ENCODE data around the gene FADS6. TPM values are rescaled to one million over a fixed set of nuclear protein-coding genes. Genes with fewer than 3 reads are reported as not detected.

Gene FADS6
- polyA plus RNA-seq, 3 donors, result not detected

DNA sequence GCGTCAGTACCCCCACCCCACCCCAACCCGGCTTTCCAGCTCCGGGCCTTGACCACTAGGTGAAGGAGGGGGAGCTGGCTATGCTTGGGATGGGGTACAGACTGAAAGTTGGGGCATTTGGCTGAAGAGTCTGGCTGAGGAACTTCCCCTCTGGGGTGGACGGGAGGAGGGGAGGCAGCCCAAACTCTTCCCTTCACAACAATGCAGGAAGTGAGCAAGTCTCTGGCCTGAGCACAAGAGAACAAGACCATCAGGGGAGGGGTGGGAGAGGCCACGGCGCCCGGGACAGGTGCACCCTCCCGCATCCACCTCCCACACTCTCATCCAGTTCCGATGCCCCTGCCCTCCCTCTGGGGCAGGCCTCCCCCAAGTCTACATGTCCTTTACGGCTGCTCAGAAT lies 24.0 kb upstream of the FADS6 start:
- peaks cover 10 to 33% of the 10 kb centered on the region in 2 donors for H3K27me3 ChIP-seq (ENCODE audit: control insufficient read depth in 2 of 2, insufficient read depth in 2 of 2, low read length in 2 of 2)
- Mint-ChIP-seq H3K27me3 (ENCODE audit: low read depth in 3 of 3) (peaks cover 30 to 36% (median 36%) of the 10 kb centered on the region in 3 donors), H3K4me1 (peaks cover 25% of the 10 kb centered on the region), H3K36me3 (peaks cover 0 to 4% of the 10 kb centered on the region in 2 donors), H3K9me3 (peaks cover 5 to 10% (median 7%) of the 10 kb centered on the region in 7 donors), H3K4me3 (peak overlapping the region; percentile 41 to 71), H3K27ac (peak overlapping the region in 2 of 7 donors; percentile 15 to 63)
- peak overlapping the region; percentile 72 for H3K4me2 ChIP-seq (replicated peaks; ENCODE audit: extremely low read depth, low read length, poor library complexity, severe bottlenecking)
- peak overlapping the region; percentile 40 for H3K9ac ChIP-seq (ENCODE audit: insufficient read depth, low read length, poor library complexity, severe bottlenecking)
- H3K4me1 ChIP-seq (ENCODE audit: control insufficient read depth in 1 of 2, insufficient read depth in 2 of 2, low read length in 2 of 2), result peaks cover 22 to 39% of the 10 kb centered on the region in 2 donors
- H3K27ac ChIP-seq (ENCODE audit: low read depth in 1 of 2, low read length in 2 of 2), result peak overlapping the region in 1 of 2 donors; percentile 51
- intact Hi-C loops (cut with micrococcal nuclease), result no loop called here
- peaks cover 2 to 5% of the 10 kb centered on the region in 2 donors for H3K9me3 ChIP-seq (replicated peaks in 1 of 2; ENCODE audit: control insufficient read depth in 1 of 2, insufficient read depth in 1 of 2, low read length in 2 of 2)
- H3K36me3 ChIP-seq (replicated peaks in 1 of 2; ENCODE audit: control insufficient read depth in 1 of 2, insufficient read depth in 2 of 2, low read length in 2 of 2), result no peaks in the 10 kb centered on the region
- H3K79me2 ChIP-seq (ENCODE audit: insufficient read depth, low read length), result no peaks in the 10 kb centered on the region
- TF ChIP-seq, protein P1, sequence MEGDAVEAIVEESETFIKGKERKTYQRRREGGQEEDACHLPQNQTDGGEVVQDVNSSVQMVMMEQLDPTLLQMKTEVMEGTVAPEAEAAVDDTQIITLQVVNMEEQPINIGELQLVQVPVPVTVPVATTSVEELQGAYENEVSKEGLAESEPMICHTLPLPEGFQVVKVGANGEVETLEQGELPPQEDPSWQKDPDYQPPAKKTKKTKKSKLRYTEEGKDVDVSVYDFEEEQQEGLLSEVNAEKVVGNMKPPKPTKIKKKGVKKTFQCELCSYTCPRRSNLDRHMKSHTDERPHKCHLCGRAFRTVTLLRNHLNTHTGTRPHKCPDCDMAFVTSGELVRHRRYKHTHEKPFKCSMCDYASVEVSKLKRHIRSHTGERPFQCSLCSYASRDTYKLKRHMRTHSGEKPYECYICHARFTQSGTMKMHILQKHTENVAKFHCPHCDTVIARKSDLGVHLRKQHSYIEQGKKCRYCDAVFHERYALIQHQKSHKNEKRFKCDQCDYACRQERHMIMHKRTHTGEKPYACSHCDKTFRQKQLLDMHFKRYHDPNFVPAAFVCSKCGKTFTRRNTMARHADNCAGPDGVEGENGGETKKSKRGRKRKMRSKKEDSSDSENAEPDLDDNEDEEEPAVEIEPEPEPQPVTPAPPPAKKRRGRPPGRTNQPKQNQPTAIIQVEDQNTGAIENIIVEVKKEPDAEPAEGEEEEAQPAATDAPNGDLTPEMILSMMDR (IDR thresholded peaks at IDR 0.05), result no peak
- peak overlapping the region; percentile 79 for H2AFZ ChIP-seq (ENCODE audit: insufficient read depth, low read depth, low read length, poor library complexity, severe bottlenecking)
- 9% methylated on average over 5 of the region's 10 CpGs for WGBS (ENCODE audit: insufficient coverage)
- H4K20me1 ChIP-seq (ENCODE audit: insufficient read depth, low read length), result no peaks in the 10 kb centered on the region
- H3K4me3 ChIP-seq (replicated peaks in 1 of 3; ENCODE audit: low read depth in 2 of 3, low read length in 3 of 3), result peak overlapping the region in 1 of 3 experiments; percentile 62
- DNase-seq, result peak; percentile 62 to 74 (median 63)

DNA sequence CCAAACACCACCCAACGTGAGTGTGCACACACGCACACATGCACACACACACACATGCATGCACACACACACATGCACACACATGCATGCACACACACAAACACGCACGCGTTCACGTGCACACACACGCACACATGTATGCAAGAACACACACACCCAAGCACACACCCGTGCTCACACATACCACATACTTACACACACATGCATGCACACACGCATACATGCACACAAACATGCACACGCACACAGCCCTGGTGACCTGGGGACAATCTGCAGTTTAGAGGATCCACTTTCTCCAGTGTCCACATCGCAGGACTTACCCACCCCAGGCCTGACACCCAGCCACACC lies 23.4 kb upstream of the FADS6 start:
- 88% methylated on average over 10 of the region's 11 CpGs for WGBS (ENCODE audit: insufficient coverage)

More for the DNA sequence above, 23.4 kb upstream of the FADS6 start:
- Histone ChIP-seq H3K79me2 (ENCODE audit: insufficient read depth, low read length) (no peaks in the 10 kb centered on the region), H4K20me1 (ENCODE audit: insufficient read depth, low read length) (no peaks in the 10 kb centered on the region), H3K36me3 (replicated peaks in 1 of 2; ENCODE audit: control insufficient read depth in 1 of 2, insufficient read depth in 2 of 2, low read length in 2 of 2) (no peaks in the 10 kb centered on the region), H3K4me3 (replicated peaks in 1 of 3; ENCODE audit: low read depth in 2 of 3, low read length in 3 of 3) (peak overlapping the region in 1 of 3 experiments; percentile 62), H3K4me2 (replicated peaks; ENCODE audit: extremely low read depth, low read length, poor library complexity, severe bottlenecking) (peak overlapping the region; percentile 72), H3K27ac (ENCODE audit: low read depth in 1 of 2, low read length in 2 of 2) (no peak overlapping the region), H2AFZ (ENCODE audit: insufficient read depth, low read depth, low read length, poor library complexity, severe bottlenecking) (peak overlapping the region; percentile 79), H3K9ac (ENCODE audit: insufficient read depth, low read length, poor library complexity, severe bottlenecking) (no peak overlapping the region), H3K27me3 (ENCODE audit: control insufficient read depth in 2 of 2, insufficient read depth in 2 of 2, low read length in 2 of 2) (peaks cover 7 to 27% of the 10 kb centered on the region in 2 donors), H3K4me1 (ENCODE audit: control insufficient read depth in 1 of 2, insufficient read depth in 2 of 2, low read length in 2 of 2) (peaks cover 22 to 37% of the 10 kb centered on the region in 2 donors), H3K9me3 (replicated peaks in 1 of 2; ENCODE audit: control insufficient read depth in 1 of 2, insufficient read depth in 1 of 2, low read length in 2 of 2) (peaks cover 0 to 5% of the 10 kb centered on the region in 2 donors)
- peaks cover 24 to 33% (median 30%) of the 10 kb centered on the region in 3 donors for H3K27me3 Mint-ChIP-seq (ENCODE audit: low read depth in 3 of 3)
- peaks cover 24% of the 10 kb centered on the region for H3K4me1 Mint-ChIP-seq
- peak overlapping the region in 1 of 2 donors; percentile 76 for H3K4me3 Mint-ChIP-seq
- H3K36me3 Mint-ChIP-seq, result peaks cover 0 to 4% of the 10 kb centered on the region in 2 donors
- intact Hi-C loops (cut with micrococcal nuclease), result no loop called here
- peaks cover 5 to 10% (median 6%) of the 10 kb centered on the region in 7 donors for H3K9me3 Mint-ChIP-seq
- TF ChIP-seq, protein P1 (IDR thresholded peaks at IDR 0.05), result no peak
- H3K27ac Mint-ChIP-seq, result peak overlapping the region in 1 of 7 donors; percentile 13
- no peak for DNase-seq

Data from CD14-positive monocyte (primary cell).